Stimulated activated naive CD8-positive, alpha-beta T cell treated with anti-CD3 and anti-CD28 coated beads, Interleukin-15, Interleukin-2, amounts not matched to agents 100 ng/mL and 50 ng/mL, for 24 hours (primary cell): ENCODE measurements around the gene DOCK2.
A peak's percentile ranks its signal among the peaks of the same experiment; 100 is the strongest.
"Not testable (repeated sequence)": the region's sequence is repeated elsewhere in the genome, so short reads cannot be mapped to it uniquely, and the experiment has no call there.

Experiments
- H3K27ac Mint-ChIP-seq: one replicate; pipeline ENCODE4 v1.8.0; 2021; ENCODE audit warnings: mild to moderate bottlenecking, mixed read lengths
- H3K27me3 Mint-ChIP-seq: one replicate; pipeline ENCODE4 v1.8.0; 2021; ENCODE audit warnings: mixed read lengths
- H3K36me3 Mint-ChIP-seq: one replicate; pipeline ENCODE4 v1.8.0; 2021; ENCODE audit warnings: low read depth, mixed read lengths
- H3K4me1 Mint-ChIP-seq: one replicate; pipeline ENCODE4 v1.8.0; 2021; ENCODE audit warnings: low read depth, mixed read lengths
- H3K4me3 Mint-ChIP-seq: one replicate; pipeline ENCODE4 v1.8.0; 2021; ENCODE audit warnings: mild to moderate bottlenecking, mixed read lengths
- H3K9me3 Mint-ChIP-seq: one replicate; pipeline ENCODE4 v1.8.0; 2021; ENCODE audit warnings: mixed read lengths

DOCK2 gene

DNA sequence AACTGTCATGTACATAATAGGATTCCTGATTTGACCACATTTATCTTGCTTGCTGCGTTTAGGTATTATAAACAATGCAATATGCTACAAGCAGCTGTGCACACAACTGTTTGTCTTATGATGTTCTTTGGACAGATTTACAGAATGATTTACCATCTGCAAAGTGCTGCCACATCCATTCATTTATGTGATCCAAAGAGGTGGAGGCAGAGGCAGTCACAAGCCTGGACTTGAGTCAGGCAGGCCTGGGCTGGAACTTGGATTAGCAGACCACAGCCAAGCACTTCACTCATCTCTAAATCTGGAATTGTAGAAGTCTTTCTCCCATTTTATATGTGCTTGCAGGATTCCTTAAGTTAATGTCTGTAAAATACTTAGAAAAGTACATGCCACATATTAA, 194.3 kb downstream of the DOCK2 start:
- H3K36me3 Mint-ChIP-seq: peaks cover 53% of the 10 kb centered on the region
- no peak overlapping the region for H3K27ac Mint-ChIP-seq
- H3K4me1 Mint-ChIP-seq: peaks cover 47% of the 10 kb centered on the region
- H3K4me3 Mint-ChIP-seq: no peak overlapping the region
- no peaks in the 10 kb centered on the region for H3K27me3 Mint-ChIP-seq
- H3K9me3 Mint-ChIP-seq: no peaks in the 10 kb centered on the region

DNA sequence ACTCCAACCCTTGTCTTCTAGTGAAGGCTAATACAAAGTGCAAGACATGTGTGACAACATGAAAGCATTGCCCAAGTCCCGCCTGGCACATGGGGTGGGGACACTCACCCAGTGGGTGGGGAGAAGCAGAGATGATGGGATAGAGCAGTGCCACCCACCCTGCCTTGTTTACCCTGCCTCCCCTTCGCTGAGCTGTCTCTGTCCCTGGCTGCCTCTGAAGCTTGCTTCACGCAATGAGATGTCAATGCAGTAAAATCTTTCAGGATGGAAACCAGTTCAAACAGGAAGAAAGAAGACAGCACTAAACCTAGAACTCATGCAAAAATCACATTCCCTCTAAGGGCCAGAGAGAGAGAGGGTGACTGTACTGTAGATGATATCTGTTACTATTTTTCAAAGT, 195.2 kb downstream of the DOCK2 start:
- H3K27ac Mint-ChIP-seq: peak overlapping the region; percentile 12
- peaks cover 55% of the 10 kb centered on the region for H3K36me3 Mint-ChIP-seq
- H3K9me3 Mint-ChIP-seq: no peaks in the 10 kb centered on the region
- no peaks in the 10 kb centered on the region for H3K27me3 Mint-ChIP-seq
- peaks cover 46% of the 10 kb centered on the region for H3K4me1 Mint-ChIP-seq
- no peak overlapping the region for H3K4me3 Mint-ChIP-seq

- H3K27me3 Mint-ChIP-seq: no peaks in the 10 kb centered on the region
- no peak overlapping the region for H3K27ac Mint-ChIP-seq
- no peak overlapping the region for H3K4me3 Mint-ChIP-seq
- peaks cover 41% of the 10 kb centered on the region for H3K4me1 Mint-ChIP-seq
- H3K36me3 Mint-ChIP-seq: peaks cover 56% of the 10 kb centered on the region
- no peaks in the 10 kb centered on the region for H3K9me3 Mint-ChIP-seq
These were observed 195.8 kb downstream of the DOCK2 start for GRCh38 chr5:169832845-169833244.

- H3K4me1 Mint-ChIP-seq: peaks cover 32% of the 10 kb centered on the region
- H3K27me3 Mint-ChIP-seq, H3K4me3 Mint-ChIP-seq, H3K9me3 Mint-ChIP-seq: not testable (repeated sequence)
- H3K27ac Mint-ChIP-seq: peak overlapping the region; percentile 38
- H3K36me3 Mint-ChIP-seq: peaks cover 57% of the 10 kb centered on the region
These were observed 196.7 kb downstream of the DOCK2 start for GRCh38 chr5:169833681-169834292.

GRCh38 chr5:169834540-169834939, 197.5 kb downstream of the DOCK2 start:
- H3K27me3 Mint-ChIP-seq, H3K9me3 Mint-ChIP-seq, H3K4me3 Mint-ChIP-seq: not testable (repeated sequence)
- H3K27ac Mint-ChIP-seq: peak overlapping the region; percentile 43
- peaks cover 59% of the 10 kb centered on the region for H3K36me3 Mint-ChIP-seq
- peaks cover 29% of the 10 kb centered on the region for H3K4me1 Mint-ChIP-seq

DNA sequence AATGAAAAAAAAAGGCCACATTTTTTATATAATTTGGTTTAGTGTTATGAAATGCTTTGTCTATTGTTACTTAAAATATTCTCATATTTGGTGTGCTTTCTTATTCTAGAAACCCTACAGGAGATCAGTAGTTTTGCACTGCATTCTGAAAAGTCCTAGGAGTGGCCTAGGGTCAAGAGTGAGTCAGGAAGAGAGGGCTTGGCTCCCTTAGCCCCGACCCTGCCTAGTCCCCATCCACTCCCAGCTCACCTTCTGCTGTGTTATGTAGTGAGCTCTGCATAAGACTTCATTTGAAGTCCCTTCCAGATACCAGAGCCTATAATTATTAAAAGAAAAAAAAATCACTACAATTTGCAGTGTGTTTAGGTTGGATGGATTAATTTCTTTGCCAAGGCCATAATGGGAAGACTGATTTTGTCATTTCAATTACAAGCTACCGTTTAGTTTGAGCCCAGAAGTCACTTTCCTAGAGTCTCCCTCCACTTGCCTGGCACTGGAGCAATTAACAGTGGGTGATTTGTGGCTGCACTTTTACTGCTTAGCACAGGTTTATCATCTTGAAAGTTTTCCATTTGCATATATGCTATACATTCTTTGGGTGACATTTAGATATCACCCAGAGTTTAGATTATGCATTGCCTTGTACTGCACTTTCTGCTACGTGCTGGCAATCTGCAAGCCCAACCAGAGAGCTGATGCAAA, 199.9 kb downstream of the DOCK2 start:
- peaks cover 66% of the 10 kb centered on the region for H3K36me3 Mint-ChIP-seq

GRCh38 chr5:169837686-169838085, 200.6 kb downstream of the DOCK2 start:
- no peak overlapping the region for H3K27ac Mint-ChIP-seq
- no peaks in the 10 kb centered on the region for H3K27me3 Mint-ChIP-seq
- peaks cover 66% of the 10 kb centered on the region for H3K36me3 Mint-ChIP-seq
- H3K4me1 Mint-ChIP-seq: peaks cover 17% of the 10 kb centered on the region
- no peaks in the 10 kb centered on the region for H3K9me3 Mint-ChIP-seq
- H3K4me3 Mint-ChIP-seq: no peak overlapping the region

More for the DNA sequence above, 199.9 kb downstream of the DOCK2 start:
- Mint-ChIP-seq H3K9me3 (no peaks in the 10 kb centered on the region), H3K27me3 (no peaks in the 10 kb centered on the region), H3K27ac (no peak overlapping the region), H3K4me1 (peaks cover 24% of the 10 kb centered on the region), H3K4me3 (no peak overlapping the region)

DNA sequence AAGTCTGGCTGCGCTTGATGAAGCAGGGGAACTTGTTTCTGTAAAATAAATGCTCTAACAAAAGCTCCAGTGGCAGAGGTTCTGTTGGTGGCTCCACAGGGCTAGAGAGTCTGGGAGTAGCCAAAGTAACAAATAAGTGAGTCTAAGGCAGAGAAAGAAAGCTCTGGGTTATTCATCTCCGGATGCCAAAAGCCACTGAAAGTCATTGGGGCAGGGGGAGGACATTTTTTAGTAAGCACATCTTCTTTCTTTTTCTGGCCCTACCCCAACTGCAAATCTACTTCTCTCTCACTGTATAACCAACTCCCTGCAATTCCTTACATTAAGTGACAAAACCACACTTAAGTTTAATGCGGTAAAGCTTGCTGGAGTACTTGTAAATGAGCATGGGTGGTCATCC, 201.6 kb downstream of the DOCK2 start:
- Mint-ChIP-seq H3K36me3 (peaks cover 68% of the 10 kb centered on the region), H3K4me1 (peaks cover 7% of the 10 kb centered on the region), H3K9me3 (no peaks in the 10 kb centered on the region)

GRCh38 chr5:169840405-169840804, 203.3 kb downstream of the DOCK2 start:
- Mint-ChIP-seq H3K27ac (no peak overlapping the region), H3K4me3 (no peak overlapping the region), H3K4me1 (no peaks in the 10 kb centered on the region), H3K27me3 (no peaks in the 10 kb centered on the region), H3K9me3 (no peaks in the 10 kb centered on the region), H3K36me3 (peaks cover 81% of the 10 kb centered on the region)

More for the DNA sequence above, 201.6 kb downstream of the DOCK2 start:
- H3K27me3 Mint-ChIP-seq: no peaks in the 10 kb centered on the region
- H3K4me3 Mint-ChIP-seq: no peak overlapping the region
- no peak overlapping the region for H3K27ac Mint-ChIP-seq

- Mint-ChIP-seq H3K36me3 (peaks cover 95% of the 10 kb centered on the region), H3K27ac (no peak overlapping the region), H3K4me1 (no peaks in the 10 kb centered on the region), H3K9me3 (no peaks in the 10 kb centered on the region), H3K4me3 (no peak overlapping the region), H3K27me3 (no peaks in the 10 kb centered on the region)
These were observed 205.6 kb downstream of the DOCK2 start for GRCh38 chr5:169842699-169843098.

DNA sequence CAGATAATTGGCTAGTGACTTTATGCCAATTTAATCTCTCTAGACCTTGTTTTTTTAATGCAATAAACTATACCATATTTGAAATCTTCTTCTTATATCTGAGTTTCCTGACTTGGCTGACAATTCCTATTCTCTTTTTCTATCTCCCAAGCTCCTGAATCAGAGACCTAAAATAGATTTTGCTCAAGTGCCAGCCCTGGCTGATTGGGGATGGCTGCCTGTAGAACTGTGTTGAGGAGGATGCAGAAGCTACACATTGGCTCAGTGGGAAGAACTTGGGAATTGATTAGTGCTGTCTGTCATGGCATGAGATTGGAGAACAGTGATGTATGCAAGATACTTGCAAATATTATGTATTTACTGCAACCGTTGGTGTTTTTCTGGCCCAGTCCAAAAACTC, 210.4 kb downstream of the DOCK2 start:
- H3K4me1 Mint-ChIP-seq: no peaks in the 10 kb centered on the region
- H3K27me3 Mint-ChIP-seq: no peaks in the 10 kb centered on the region
- peaks cover 94% of the 10 kb centered on the region for H3K36me3 Mint-ChIP-seq
- peaks cover 19% of the 10 kb centered on the region for H3K9me3 Mint-ChIP-seq
- no peak overlapping the region for H3K27ac Mint-ChIP-seq
- H3K4me3 Mint-ChIP-seq: no peak overlapping the region

DNA sequence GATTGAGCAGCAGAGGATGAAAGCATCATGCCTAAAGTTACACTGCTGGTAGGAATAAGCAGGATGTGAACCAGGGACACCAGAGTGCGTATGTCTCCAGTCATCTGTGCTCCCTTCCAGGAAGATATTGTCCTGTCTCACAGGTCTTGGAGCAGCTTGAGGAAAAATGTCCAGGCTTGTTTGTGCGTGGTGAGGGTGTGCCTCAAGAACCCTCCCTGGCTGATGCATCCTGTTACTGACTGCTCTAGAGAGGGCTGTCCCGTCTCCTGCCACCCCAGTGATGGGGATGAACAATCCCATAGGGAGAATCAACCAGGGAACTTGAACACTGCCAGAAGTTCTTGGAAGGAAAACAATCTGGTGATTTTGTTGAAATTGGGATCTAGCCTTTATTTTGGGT, 211.2 kb downstream of the DOCK2 start:
- H3K4me3 Mint-ChIP-seq: no peak overlapping the region
- no peaks in the 10 kb centered on the region for H3K27me3 Mint-ChIP-seq
- H3K4me1 Mint-ChIP-seq: no peaks in the 10 kb centered on the region
- peaks cover 95% of the 10 kb centered on the region for H3K36me3 Mint-ChIP-seq
- peaks cover 19% of the 10 kb centered on the region for H3K9me3 Mint-ChIP-seq
- no peak overlapping the region for H3K27ac Mint-ChIP-seq

DNA sequence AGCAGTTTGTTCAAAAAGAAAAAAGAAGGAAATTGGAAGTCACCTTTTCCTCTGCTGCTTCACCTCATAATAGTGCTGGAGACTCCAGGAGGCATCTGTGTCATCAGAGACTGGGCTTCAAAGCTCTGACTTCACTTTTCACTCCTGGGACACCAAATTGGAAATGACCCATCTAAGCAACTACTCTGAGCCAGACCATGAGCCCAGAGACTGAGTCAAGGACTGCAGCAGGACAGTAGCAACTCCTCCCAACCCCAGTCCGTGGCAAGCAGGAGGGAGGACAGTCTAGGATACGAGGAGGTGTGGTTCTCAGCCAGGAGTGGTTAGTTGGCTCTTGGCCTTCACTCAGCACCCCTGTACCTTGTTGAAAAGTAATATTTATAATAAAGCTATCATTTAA, 211.7 kb downstream of the DOCK2 start:
- H3K4me3 Mint-ChIP-seq: no peak overlapping the region
- H3K9me3 Mint-ChIP-seq: peaks cover 19% of the 10 kb centered on the region
- H3K27ac Mint-ChIP-seq: no peak overlapping the region

DNA sequence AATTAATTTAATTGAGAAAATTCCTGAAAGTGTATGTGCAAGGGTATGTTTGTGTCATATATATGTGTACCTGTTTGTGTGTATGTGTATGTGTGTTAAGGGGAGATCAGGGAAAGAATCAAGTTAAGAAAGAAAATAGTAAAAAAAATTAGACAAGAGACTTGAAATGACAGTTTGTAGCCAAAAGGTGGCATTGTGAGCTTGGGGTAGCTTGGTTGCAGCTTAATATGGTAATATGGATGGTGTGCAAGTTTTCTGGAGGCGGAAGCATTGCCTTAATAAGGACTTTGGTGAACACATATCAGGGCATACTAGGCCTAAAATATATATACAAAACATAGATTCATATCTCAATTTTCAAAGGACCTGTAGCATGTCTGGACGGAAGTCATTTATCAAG, 213.3 kb downstream of the DOCK2 start:
- Mint-ChIP-seq H3K4me1 (peaks cover 4% of the 10 kb centered on the region), H3K27ac (no peak overlapping the region), H3K27me3 (no peaks in the 10 kb centered on the region), H3K9me3 (peaks cover 19% of the 10 kb centered on the region), H3K36me3 (peaks cover 87% of the 10 kb centered on the region), H3K4me3 (no peak overlapping the region)

More for the DNA sequence above, 211.7 kb downstream of the DOCK2 start:
- no peaks in the 10 kb centered on the region for H3K4me1 Mint-ChIP-seq
- H3K36me3 Mint-ChIP-seq: peaks cover 93% of the 10 kb centered on the region
- H3K27me3 Mint-ChIP-seq: no peaks in the 10 kb centered on the region

DNA sequence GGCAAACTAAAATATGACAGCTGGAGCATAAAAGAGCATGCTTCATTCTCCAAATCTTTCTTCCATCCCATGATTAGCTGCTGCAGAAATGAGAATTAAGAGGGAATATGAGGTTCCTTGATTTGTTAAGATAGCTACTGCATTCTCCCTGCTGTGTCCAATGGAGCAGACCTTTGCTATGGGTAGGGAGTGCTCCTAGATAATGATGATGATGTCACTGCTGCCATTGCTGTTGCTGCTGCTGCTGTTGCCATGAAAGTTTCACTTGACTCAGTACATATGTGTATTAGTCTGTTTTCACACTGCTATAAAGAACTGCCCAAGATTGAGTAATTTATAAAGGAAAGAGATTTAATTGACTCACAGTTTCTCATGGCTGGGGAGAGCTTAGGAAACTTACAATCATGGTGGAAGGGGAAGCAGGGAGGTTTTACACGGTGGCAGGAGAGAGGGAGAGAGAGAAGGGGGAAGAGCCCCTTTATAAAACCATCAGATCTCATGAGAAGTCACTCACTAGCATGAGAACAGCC, 214.3 kb downstream of the DOCK2 start:
- peaks cover 19% of the 10 kb centered on the region for H3K9me3 Mint-ChIP-seq
- H3K27ac Mint-ChIP-seq: no peak overlapping the region
- H3K36me3 Mint-ChIP-seq: peaks cover 87% of the 10 kb centered on the region
- no peak overlapping the region for H3K4me3 Mint-ChIP-seq
- H3K4me1 Mint-ChIP-seq: peaks cover 14% of the 10 kb centered on the region
- H3K27me3 Mint-ChIP-seq: no peaks in the 10 kb centered on the region
